GM12878 (cell line): ENCODE data around the gene MYO3B. TPM values are rescaled to one million over a fixed set of nuclear protein-coding genes. Genes with fewer than 3 reads are reported as not detected.

Experiments used
- ATF7 ChIP-seq: fragments of 450-650 bp; IDR thresholded peaks from 2 replicates; pipeline ENCODE4 v1.6.1; 2016; ENCODE audit warnings: low read depth, mild to moderate bottlenecking
- BHLHE40 ChIP-seq, 2 experiments: fragments of 450-650 bp in 1 of 2; IDR thresholded peaks; 2 replicates each; pipeline ENCODE4 v1.6.1; 2011 to 2017; ENCODE audit warnings: low read depth in 2 of 2, borderline replicate concordance in 1 of 2, improper control_type of control experiment in 1 of 2, low read length in 1 of 2, mild to moderate bottlenecking in 1 of 2
- IKZF1 ChIP-seq: fragments of 450-650 bp; conservative IDR thresholded peaks from 2 replicates; pipeline ENCODE4 v1.6.1; 2017; ENCODE audit warnings: antibody characterized with exemption, mild to moderate bottlenecking
- MLLT1 ChIP-seq: fragments of 450-650 bp; IDR thresholded peaks from 2 replicates; pipeline ENCODE4 v1.6.1; 2016; ENCODE audit warnings: mild to moderate bottlenecking
- PKNOX1 ChIP-seq: fragments of 450-650 bp; IDR thresholded peaks from 2 replicates; pipeline ENCODE4 v1.6.1; 2016; ENCODE audit warnings: mild to moderate bottlenecking
- RAD51 ChIP-seq: fragments of 450-650 bp; IDR thresholded peaks from 2 replicates; pipeline ENCODE4 v1.6.1; 2016; ENCODE audit warnings: moderate library complexity, mild to moderate bottlenecking, inconsistent platforms
- RB1 ChIP-seq: fragments of 450-650 bp; formaldehyde crosslinking; IDR thresholded peaks from 2 replicates; pipeline ENCODE4 v1.6.1; 2017; ENCODE audit warnings: mild to moderate bottlenecking, borderline replicate concordance
- RBBP5 ChIP-seq: fragments of 200-600 bp; sonication (generic); conservative IDR thresholded peaks from 2 replicates; pipeline ENCODE4 v1.6.1; 2016
- RUNX3 ChIP-seq: IDR thresholded peaks from 2 replicates; pipeline ENCODE4 v1.6.1; 2012; ENCODE audit warnings: low read length, inconsistent platforms
- SPI1 ChIP-seq: IDR thresholded peaks from 2 replicates; pipeline ENCODE4 v1.6.1; 2011; ENCODE audit warnings: low read depth, mild to moderate bottlenecking, low read length, moderate library complexity, borderline replicate concordance; ENCODE audit not compliant: insufficient read depth
- ZNF207 ChIP-seq: fragments of 450-650 bp; IDR thresholded peaks from 2 replicates; pipeline ENCODE4 v1.6.1; 2014; ENCODE audit warnings: antibody characterized with exemption, mild to moderate bottlenecking, borderline replicate concordance
- ZNF217 ChIP-seq: fragments of 450-650 bp; IDR thresholded peaks from 2 replicates; pipeline ENCODE4 v1.6.1; 2017; ENCODE audit warnings: antibody characterized with exemption, mild to moderate bottlenecking
- polyA plus RNA-seq, 11 experiments: library from polyadenylated mRNA; depleted of rRNA in 4 of 11; unstranded in 6 of 11; stranded (reverse) in 5 of 11; fragments of >200 nt; fragmentation: Nextera tagmentation in 4 of 11; fragmentation: Illumina TruSeq in 1 of 11; extraction: Ambion mirVana in 4 of 11; extraction: Trizol in 1 of 11; gene quantifications; 1 replicate in 1 of 11; 2 replicates in 10 of 11; pipeline versions ENCODE4 v1.2.1 to v1.2.3, GENCODE V29; 2011 to 2016; ENCODE audit warnings: inconsistent platforms in 2 of 11, missing spikeins in 2 of 11, low read depth in 1 of 11
- total RNA-seq, 4 experiments: library from RNA; depleted of rRNA in 3 of 4; stranded (reverse); fragments of >200 nt in 3 of 4; fragmentation: Illumina TruSeq in 1 of 4; extraction: Trizol in 1 of 4; gene quantifications; 2 replicates each; pipeline versions ENCODE4 v1.2.1 to v1.2.3, GENCODE V29; 2013 to 2021
- TF ChIP-seq, protein P1 (sequence below): fragments of 450-650 bp; IDR thresholded peaks from 2 replicates; pipeline ENCODE4 v1.6.1; 2017; ENCODE audit warnings: low read depth, mild to moderate bottlenecking, moderate library complexity
- TF ChIP-seq, protein P2 (sequence below): IDR thresholded peaks from 2 replicates; pipeline ENCODE4 v1.6.1; 2012; ENCODE audit warnings: low read depth, low read length, improper control_type of control experiment

The MYO3B gene
- total and polyA plus RNA-seq, 10 of the 15 experiments (the other 5 are each of a cell fraction or from before 2014, with no cell fraction given): 1.1 to 7.1 (median 2.1) TPM

DNA sequence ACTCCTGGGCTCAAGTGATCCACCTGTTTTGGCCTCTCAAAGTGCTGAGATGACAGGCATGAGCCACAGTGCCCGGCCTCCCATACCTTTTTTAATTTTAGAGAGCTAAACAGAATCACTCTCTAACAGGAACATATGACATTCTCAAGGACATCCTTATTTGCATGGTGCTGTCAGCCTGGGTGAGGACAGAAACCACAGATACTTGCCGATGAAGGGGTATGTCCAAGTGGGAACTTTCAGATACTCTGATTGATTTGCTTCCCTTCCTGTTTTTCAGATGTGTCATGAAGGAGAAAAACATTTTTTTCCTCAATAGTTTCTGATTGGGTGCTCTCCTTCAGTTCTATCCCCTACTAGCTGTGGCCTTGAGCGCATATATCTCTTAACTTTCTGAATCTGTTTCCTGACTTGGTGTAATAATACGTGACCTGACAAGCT is 49.6 kb downstream of the MYO3B start (continued):
- TF ChIP-seq, protein P1, sequence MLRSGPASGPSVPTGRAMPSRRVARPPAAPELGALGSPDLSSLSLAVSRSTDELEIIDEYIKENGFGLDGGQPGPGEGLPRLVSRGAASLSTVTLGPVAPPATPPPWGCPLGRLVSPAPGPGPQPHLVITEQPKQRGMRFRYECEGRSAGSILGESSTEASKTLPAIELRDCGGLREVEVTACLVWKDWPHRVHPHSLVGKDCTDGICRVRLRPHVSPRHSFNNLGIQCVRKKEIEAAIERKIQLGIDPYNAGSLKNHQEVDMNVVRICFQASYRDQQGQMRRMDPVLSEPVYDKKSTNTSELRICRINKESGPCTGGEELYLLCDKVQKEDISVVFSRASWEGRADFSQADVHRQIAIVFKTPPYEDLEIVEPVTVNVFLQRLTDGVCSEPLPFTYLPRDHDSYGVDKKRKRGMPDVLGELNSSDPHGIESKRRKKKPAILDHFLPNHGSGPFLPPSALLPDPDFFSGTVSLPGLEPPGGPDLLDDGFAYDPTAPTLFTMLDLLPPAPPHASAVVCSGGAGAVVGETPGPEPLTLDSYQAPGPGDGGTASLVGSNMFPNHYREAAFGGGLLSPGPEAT: peak; percentile 73
- TF ChIP-seq BHLHE40 (IDR thresholded peaks at IDR 0.05; ENCODE audit: borderline replicate concordance in 1 of 2, low read depth in 2 of 2, low read length in 1 of 2) (peak in 1 of 2 experiments; percentile 50; a peak in 1 of 4 replicates), RBBP5 (no peak), MLLT1 (0 out of 2 replicates have a peak, but pooled peaks have one; percentile 64), RUNX3 (peak; percentile 89), RAD51 (0 out of 2 replicates have a peak, but pooled peaks have one; percentile 11), ZNF217 (0 out of 2 replicates have a peak, but pooled peaks have one; percentile 18), SPI1 (peak; percentile 48; the same call in 1 of the 2 replicates), ZNF207 (no peak), RB1 (no peak), PKNOX1 (peak; percentile 80), IKZF1 (peak; percentile 77), ATF7 (peak; percentile 33; the same call in 1 of the 2 replicates)
- TF ChIP-seq, protein P2, sequence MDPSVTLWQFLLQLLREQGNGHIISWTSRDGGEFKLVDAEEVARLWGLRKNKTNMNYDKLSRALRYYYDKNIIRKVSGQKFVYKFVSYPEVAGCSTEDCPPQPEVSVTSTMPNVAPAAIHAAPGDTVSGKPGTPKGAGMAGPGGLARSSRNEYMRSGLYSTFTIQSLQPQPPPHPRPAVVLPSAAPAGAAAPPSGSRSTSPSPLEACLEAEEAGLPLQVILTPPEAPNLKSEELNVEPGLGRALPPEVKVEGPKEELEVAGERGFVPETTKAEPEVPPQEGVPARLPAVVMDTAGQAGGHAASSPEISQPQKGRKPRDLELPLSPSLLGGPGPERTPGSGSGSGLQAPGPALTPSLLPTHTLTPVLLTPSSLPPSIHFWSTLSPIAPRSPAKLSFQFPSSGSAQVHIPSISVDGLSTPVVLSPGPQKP: no peak
